DOHH2 (cell line): ENCODE measurements around the gene KREMEN1.

Experiments used
- H3F3A ChIP-seq: fragments of 200-600 bp; sonication (generic), shearing (Covaris generic); 2 replicates; pipeline ENCODE4 v1.6.0; 2016; ENCODE audit warnings: antibody characterized with exemption, mild to moderate bottlenecking; ENCODE audit not compliant: control insufficient read depth, insufficient read depth
- H3K27ac ChIP-seq: fragments of 200-600 bp; sonication (generic); 2 replicates; pipeline ENCODE4 v1.5.1; 2014; ENCODE audit warnings: low read depth, mild to moderate bottlenecking, low read length, moderate library complexity
- H3K27me3 ChIP-seq: fragments of 200-600 bp; sonication (generic); 2 replicates; pipeline ENCODE4 v1.6.1; 2014; ENCODE audit warnings: mild to moderate bottlenecking, low read length, mixed read lengths; ENCODE audit not compliant: control insufficient read depth
- H3K36me3 ChIP-seq: fragments of 200-600 bp; sonication (generic); 2 replicates; pipeline ENCODE4 v1.6.1; 2014; ENCODE audit warnings: mild to moderate bottlenecking, low read length, moderate library complexity, mixed read lengths; ENCODE audit not compliant: control insufficient read depth
- H3K4me1 ChIP-seq: fragments of 200-600 bp; sonication (generic); 2 replicates; pipeline ENCODE4 v1.6.1; 2014; ENCODE audit warnings: mild to moderate bottlenecking, low read length, mixed read lengths; ENCODE audit not compliant: control insufficient read depth
- H3K4me2 ChIP-seq: fragments of 200-600 bp; sonication (generic); 2 replicates; pipeline ENCODE4 v1.6.0; 2014; ENCODE audit warnings: mild to moderate bottlenecking, low read length, moderate library complexity
- H3K4me3 ChIP-seq: fragments of 200-600 bp; sonication (generic); 2 replicates; pipeline ENCODE4 v1.5.1; 2014; ENCODE audit warnings: mild to moderate bottlenecking, low read length, mixed read lengths
- H3K79me2 ChIP-seq: fragments of 200-600 bp; sonication (generic); 2 replicates; pipeline ENCODE4 v1.6.1; 2014; ENCODE audit warnings: mild to moderate bottlenecking, low read length, mixed read lengths; ENCODE audit not compliant: control insufficient read depth
- H3K9me2 ChIP-seq: fragments of 200-600 bp; sonication (generic); replicated peaks from 2 replicates; pipeline ENCODE4 v1.6.1; 2014; ENCODE audit warnings: mild to moderate bottlenecking, low read length, mixed read lengths; ENCODE audit not compliant: control insufficient read depth
- H3K9me3 ChIP-seq: fragments of 200-600 bp; sonication (generic); 2 replicates; pipeline ENCODE4 v1.6.1; 2014; ENCODE audit warnings: antibody characterized with exemption, low read length, mixed read lengths; ENCODE audit not compliant: control insufficient read depth, insufficient read depth
- H4K20me1 ChIP-seq: fragments of 200-600 bp; sonication (generic); 2 replicates; pipeline ENCODE4 v1.6.0; 2014; ENCODE audit warnings: low read depth, mild to moderate bottlenecking, antibody characterized with exemption, low read length, moderate library complexity; ENCODE audit not compliant: control insufficient read depth, insufficient read depth
- EZH2phosphoT487 ChIP-seq: fragments of 200-600 bp; sonication (generic); IDR thresholded peaks from 2 replicates; pipeline ENCODE4 v1.6.1; 2017; ENCODE audit warnings: borderline replicate concordance, mild to moderate bottlenecking, antibody characterized with exemption, low read length, moderate library complexity, mixed read lengths
- TF ChIP-seq, protein P1 (sequence below): fragments of 200-600 bp; sonication (generic); IDR thresholded peaks from one replicate; pipeline ENCODE4 v1.5.1; 2014; ENCODE audit warnings: antibody characterized with exemption, mild to moderate bottlenecking, low read depth, low read length; ENCODE audit not compliant: poor library complexity, severe bottlenecking

The KREMEN1 gene

DNA sequence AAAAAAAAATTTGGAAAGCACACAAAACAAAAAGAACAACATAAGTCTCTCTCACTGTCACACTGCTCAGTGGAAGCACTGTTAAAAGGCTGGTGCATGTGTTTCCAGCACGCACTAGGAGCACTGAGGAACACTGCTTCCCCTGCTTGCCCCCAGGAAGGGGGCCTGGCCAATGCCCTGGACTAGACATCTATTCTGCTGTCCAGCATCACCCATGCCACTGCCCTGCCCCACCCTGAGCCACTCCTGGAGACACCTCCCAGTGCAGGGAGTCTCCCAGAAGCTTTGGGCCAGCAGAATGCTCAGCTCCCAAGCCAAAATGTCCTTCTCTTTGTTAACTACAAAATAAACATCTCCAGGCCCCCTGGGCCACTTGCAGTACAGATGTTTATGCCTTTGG lies 83.1 kb downstream of the KREMEN1 start:
- no peaks in the 10 kb centered on the region for H3K4me1 ChIP-seq
- no peaks in the 10 kb centered on the region for H3K79me2 ChIP-seq
- H3K36me3 ChIP-seq: no peaks in the 10 kb centered on the region
- no peak overlapping the region for H3K4me3 ChIP-seq
- TF ChIP-seq, protein P1, sequence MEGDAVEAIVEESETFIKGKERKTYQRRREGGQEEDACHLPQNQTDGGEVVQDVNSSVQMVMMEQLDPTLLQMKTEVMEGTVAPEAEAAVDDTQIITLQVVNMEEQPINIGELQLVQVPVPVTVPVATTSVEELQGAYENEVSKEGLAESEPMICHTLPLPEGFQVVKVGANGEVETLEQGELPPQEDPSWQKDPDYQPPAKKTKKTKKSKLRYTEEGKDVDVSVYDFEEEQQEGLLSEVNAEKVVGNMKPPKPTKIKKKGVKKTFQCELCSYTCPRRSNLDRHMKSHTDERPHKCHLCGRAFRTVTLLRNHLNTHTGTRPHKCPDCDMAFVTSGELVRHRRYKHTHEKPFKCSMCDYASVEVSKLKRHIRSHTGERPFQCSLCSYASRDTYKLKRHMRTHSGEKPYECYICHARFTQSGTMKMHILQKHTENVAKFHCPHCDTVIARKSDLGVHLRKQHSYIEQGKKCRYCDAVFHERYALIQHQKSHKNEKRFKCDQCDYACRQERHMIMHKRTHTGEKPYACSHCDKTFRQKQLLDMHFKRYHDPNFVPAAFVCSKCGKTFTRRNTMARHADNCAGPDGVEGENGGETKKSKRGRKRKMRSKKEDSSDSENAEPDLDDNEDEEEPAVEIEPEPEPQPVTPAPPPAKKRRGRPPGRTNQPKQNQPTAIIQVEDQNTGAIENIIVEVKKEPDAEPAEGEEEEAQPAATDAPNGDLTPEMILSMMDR: no peak
- TF ChIP-seq EZH2phosphoT487: no peak
- peaks cover 21% of the 10 kb centered on the region; the same call in 1 of the 2 replicates for H3K27me3 ChIP-seq
- H3K27ac ChIP-seq: no peak overlapping the region
- no peaks in the 10 kb centered on the region for H3K9me2 ChIP-seq
- H3K9me3 ChIP-seq: no peaks in the 10 kb centered on the region
- H4K20me1 ChIP-seq: no peaks in the 10 kb centered on the region
- no peak overlapping the region for H3K4me2 ChIP-seq
- H3F3A ChIP-seq: no peaks in the 10 kb centered on the region

DNA sequence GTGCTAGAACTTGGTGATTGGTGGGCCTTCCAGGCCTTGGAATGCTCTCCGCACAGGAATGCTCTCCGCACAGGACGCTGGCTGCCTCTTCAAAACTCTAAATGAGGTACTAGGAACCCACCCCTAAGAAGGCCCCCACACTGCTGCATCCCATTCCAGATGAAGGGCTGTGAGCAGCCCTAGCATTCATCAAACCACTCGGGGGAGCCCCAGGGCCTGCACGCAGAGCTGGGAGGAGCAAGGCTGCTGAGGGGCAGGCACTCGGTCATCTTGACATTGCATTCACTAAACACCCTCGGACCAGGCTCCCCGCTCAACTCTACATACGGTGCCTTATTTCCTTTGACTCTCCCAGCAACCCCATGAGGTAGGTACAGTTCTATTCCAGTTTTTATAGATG lies 83.7 kb downstream of the KREMEN1 start:
- Histone ChIP-seq H3K9me2 (no peaks in the 10 kb centered on the region), H3K36me3 (no peaks in the 10 kb centered on the region), H3K4me2 (no peak overlapping the region), H3K27ac (no peak overlapping the region), H3K9me3 (no peaks in the 10 kb centered on the region), H3K4me3 (no peak overlapping the region), H3K4me1 (no peaks in the 10 kb centered on the region), H4K20me1 (no peaks in the 10 kb centered on the region), H3F3A (no peaks in the 10 kb centered on the region), H3K27me3 (peaks cover 21% of the 10 kb centered on the region; the same call in 1 of the 2 replicates), H3K79me2 (no peaks in the 10 kb centered on the region)
- no peak for TF ChIP-seq EZH2phosphoT487
- TF ChIP-seq, protein P1: no peak

DNA sequence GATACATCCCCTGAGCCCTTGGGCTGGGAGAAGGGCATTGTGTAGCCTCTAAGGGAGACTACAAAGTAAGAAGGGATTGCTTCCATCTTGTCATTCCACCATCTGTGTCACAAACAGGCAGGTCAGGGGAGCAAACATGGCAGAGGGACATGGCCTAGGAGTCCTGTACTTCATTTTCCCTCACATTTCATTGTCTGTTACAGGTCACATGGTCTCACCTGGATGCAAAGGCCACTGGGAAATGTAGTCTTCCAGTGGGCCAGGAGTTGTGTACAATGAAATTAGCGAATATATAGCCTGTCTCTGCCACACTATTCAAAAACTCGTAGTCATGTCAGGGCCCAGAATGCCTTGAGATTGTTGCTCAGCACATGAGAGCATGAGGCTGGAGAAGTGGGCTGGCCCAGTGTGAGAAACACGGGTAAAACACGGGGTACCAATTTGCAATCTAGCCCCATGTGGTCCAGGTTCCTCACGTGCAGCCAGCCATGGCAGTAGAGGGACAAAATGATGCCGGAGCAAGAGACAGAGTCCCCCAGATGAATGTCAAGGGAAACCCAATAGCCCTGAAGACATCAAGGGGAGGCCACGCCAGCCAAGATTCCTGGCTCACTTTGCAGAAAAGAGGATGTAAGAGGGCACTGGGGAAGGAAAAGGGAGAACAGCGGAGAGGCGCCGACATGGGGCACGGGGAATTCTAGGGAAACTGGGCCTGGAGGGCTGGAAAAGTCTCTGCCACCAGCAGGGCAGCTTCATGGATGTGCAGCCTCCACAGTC lies 85.1 kb downstream of the KREMEN1 start:
- no peaks in the 10 kb centered on the region for H3F3A ChIP-seq
- no peaks in the 10 kb centered on the region for H3K36me3 ChIP-seq
- H3K79me2 ChIP-seq: no peaks in the 10 kb centered on the region
- H3K9me3 ChIP-seq: no peaks in the 10 kb centered on the region
- no peak overlapping the region for H3K4me3 ChIP-seq
- H3K4me2 ChIP-seq: no peak overlapping the region
- H3K4me1 ChIP-seq: no peaks in the 10 kb centered on the region
- TF ChIP-seq, protein P1: no peak
- TF ChIP-seq EZH2phosphoT487: no peak
- no peaks in the 10 kb centered on the region for H4K20me1 ChIP-seq
- H3K9me2 ChIP-seq: no peaks in the 10 kb centered on the region
- no peak overlapping the region for H3K27ac ChIP-seq
- peaks cover 17% of the 10 kb centered on the region; the same call in 1 of the 2 replicates for H3K27me3 ChIP-seq
